Measurements from ENCODE around the gene HINT3. TPM values are rescaled to one million over a fixed set of nuclear protein-coding genes. Genes with fewer than 3 reads are reported as not detected.
"Not testable (repeated sequence)": the region's sequence is repeated elsewhere in the genome, so short reads cannot be mapped to it uniquely, and the experiment has no call there.

Gene HINT3
- total RNA-seq, 2 donors from 2014 or later: 13.0 to 16.4 TPM

- 73 to 95% methylated on average over 2 of the region's 2 CpGs for WGBS, 2 experiments (ENCODE audit: insufficient coverage in 1 of 2, insufficient read length in 1 of 2)
- no peak for DNase-seq
- no peaks in the 10 kb centered on the region for H3K4me1 ChIP-seq (ENCODE audit: control insufficient read depth, insufficient read depth, low read length)
- Mint-ChIP-seq H3K4me3 (no peak overlapping the region), H3K27me3 (ENCODE audit: insufficient read depth) (peaks cover 7% of the 10 kb centered on the region), H3K9me3 (peaks cover 4% of the 10 kb centered on the region), H3K27ac (no peak overlapping the region), H3K36me3 (ENCODE audit: low read depth) (no peaks in the 10 kb centered on the region), H3K4me1 (peaks cover 9% of the 10 kb centered on the region)
- peaks cover 10% of the 10 kb centered on the region for H3K9me3 ChIP-seq (ENCODE audit: control insufficient read depth, low read length)
- peaks cover 3% of the 10 kb centered on the region for H3K27me3 ChIP-seq (ENCODE audit: control insufficient read depth, insufficient read depth, low read length, poor library complexity, severe bottlenecking)
- H3K9ac ChIP-seq (ENCODE audit: extremely low read depth, low read length, poor library complexity, severe bottlenecking): no peak overlapping the region
- H3K27ac ChIP-seq (ENCODE audit: low read depth, low read length): no peak overlapping the region
- H3K4me3 ChIP-seq (ENCODE audit: low read length): no peak overlapping the region
- no peak for TF ChIP-seq CTCF (conservative IDR thresholded peaks at IDR 0.05)
- H3K36me3 ChIP-seq (ENCODE audit: control insufficient read depth, insufficient read depth, low read length): no peaks in the 10 kb centered on the region
Observed at GRCh38 chr6:125949069-125949468, 7.5 kb upstream of the HINT3 start.

GRCh38 chr6:125950293-125950692 is 6.3 kb upstream of the HINT3 start:
- H3K9ac ChIP-seq (ENCODE audit: extremely low read depth, low read length, poor library complexity, severe bottlenecking): no peak overlapping the region
- Mint-ChIP-seq H3K27ac (no peak overlapping the region), H3K4me1 (peaks cover 9% of the 10 kb centered on the region), H3K27me3 (ENCODE audit: insufficient read depth) (peaks cover 12% of the 10 kb centered on the region), H3K9me3 (peaks cover 4% of the 10 kb centered on the region), H3K36me3 (ENCODE audit: low read depth) (no peaks in the 10 kb centered on the region), H3K4me3 (no peak overlapping the region)
- H3K36me3 ChIP-seq (ENCODE audit: control insufficient read depth, insufficient read depth, low read length): no peaks in the 10 kb centered on the region
- no peak overlapping the region for H3K4me3 ChIP-seq (ENCODE audit: low read length)
- peaks cover 10% of the 10 kb centered on the region for H3K9me3 ChIP-seq (ENCODE audit: control insufficient read depth, low read length)
- no peaks in the 10 kb centered on the region for H3K4me1 ChIP-seq (ENCODE audit: control insufficient read depth, insufficient read depth, low read length)
- H3K27me3 ChIP-seq (ENCODE audit: control insufficient read depth, insufficient read depth, low read length, poor library complexity, severe bottlenecking): peaks cover 10% of the 10 kb centered on the region
- 63 to 82% methylated on average over 3 to 6 of the region's 6 CpGs for WGBS, 2 experiments (ENCODE audit: insufficient coverage in 1 of 2, insufficient read length in 1 of 2)
- no peak overlapping the region for H3K27ac ChIP-seq (ENCODE audit: low read depth, low read length)
- DNase-seq: peak; percentile 72
- TF ChIP-seq CTCF (conservative IDR thresholded peaks at IDR 0.05): no peak

- not testable (repeated sequence) for H3K36me3 ChIP-seq (ENCODE audit: control insufficient read depth, insufficient read depth, low read length); H3K4me3 Mint-ChIP-seq; H3K9me3 Mint-ChIP-seq; H3K27ac ChIP-seq (ENCODE audit: low read depth, low read length); H3K4me3 ChIP-seq (ENCODE audit: low read length); H3K4me1 Mint-ChIP-seq; H3K9me3 ChIP-seq (ENCODE audit: control insufficient read depth, low read length); H3K36me3 Mint-ChIP-seq (ENCODE audit: low read depth); H3K9ac ChIP-seq (ENCODE audit: extremely low read depth, low read length, poor library complexity, severe bottlenecking); H3K4me1 ChIP-seq (ENCODE audit: control insufficient read depth, insufficient read depth, low read length); H3K27ac Mint-ChIP-seq; DNase-seq
- H3K27me3 ChIP-seq (ENCODE audit: control insufficient read depth, insufficient read depth, low read length, poor library complexity, severe bottlenecking): peaks cover 10% of the 10 kb centered on the region
- H3K27me3 Mint-ChIP-seq (ENCODE audit: insufficient read depth): peaks cover 13% of the 10 kb centered on the region
- WGBS, 2 experiments (ENCODE audit: insufficient coverage in 1 of 2, insufficient read length in 1 of 2): 84 to 91% methylated on average over 6 of the region's 6 CpGs
Observed at GRCh38 chr6:125950716-125951115, 5.9 kb upstream of the HINT3 start.

- Histone ChIP-seq H3K9ac (ENCODE audit: extremely low read depth, low read length, poor library complexity, severe bottlenecking) (no peak overlapping the region), H3K9me3 (ENCODE audit: control insufficient read depth, low read length) (peaks cover 10% of the 10 kb centered on the region), H3K27me3 (ENCODE audit: control insufficient read depth, insufficient read depth, low read length, poor library complexity, severe bottlenecking) (peaks cover 10% of the 10 kb centered on the region), H3K27ac (ENCODE audit: low read depth, low read length) (no peak overlapping the region), H3K4me1 (ENCODE audit: control insufficient read depth, insufficient read depth, low read length) (no peaks in the 10 kb centered on the region), H3K4me3 (ENCODE audit: low read length) (no peak overlapping the region), H3K36me3 (ENCODE audit: control insufficient read depth, insufficient read depth, low read length) (no peaks in the 10 kb centered on the region)
- Mint-ChIP-seq H3K4me1 (peaks cover 3% of the 10 kb centered on the region), H3K9me3 (peaks cover 4% of the 10 kb centered on the region), H3K27me3 (ENCODE audit: insufficient read depth) (peaks cover 13% of the 10 kb centered on the region), H3K4me3 (no peak overlapping the region), H3K36me3 (ENCODE audit: low read depth) (no peaks in the 10 kb centered on the region), H3K27ac (no peak overlapping the region)
- no peak for TF ChIP-seq CTCF (conservative IDR thresholded peaks at IDR 0.05)
- WGBS, 2 experiments (ENCODE audit: insufficient coverage in 1 of 2, insufficient read length in 1 of 2): 95 to 100% methylated on average over 1 of the region's 1 CpG
- no peak for DNase-seq
Observed at GRCh38 chr6:125951323-125951722, 5.2 kb upstream of the HINT3 start.

Data from endodermal cell (in vitro differentiated cells).